ENCODE measurements around the gene EPS15.

GRCh38 chr1:51469518-51469917 is 49.5 kb downstream of the EPS15 start:
- TF ChIP-seq POLR2A (IDR thresholded peaks at IDR 0.05; ENCODE audit: low read length) (no peak), GATA1 (IDR thresholded peaks at IDR 0.05; ENCODE audit: low read depth, low read length) (no peak)
